NCI-H526 (cell line): ENCODE measurements around the gene HEPHL1.
A peak's percentile ranks its signal among the peaks of the same experiment; 100 is the strongest.

ENCODE experiments used
- DNase-seq, 2 experiments: peaks; one replicate each; lab custom pipeline; 2025; lab: John Stamatoyannopoulos, UW

The HEPHL1 gene

GRCh38 chr11:94129512-94130297 is 108.6 kb downstream of the HEPHL1 start:
- DNase-seq: peak; percentile 54 to 59

GRCh38 chr11:94130298-94131046 is 109.3 kb downstream of the HEPHL1 start:
- DNase-seq: no peak

GRCh38 chr11:94131047-94131717 is 110.0 kb downstream of the HEPHL1 start:
- peak in 1 of 2 experiments; percentile 22 for DNase-seq

- no peak for DNase-seq
Measured at GRCh38 chr11:94131718-94132115, 110.6 kb downstream of the HEPHL1 start.

- DNase-seq: no peak
Measured at GRCh38 chr11:94132152-94132558, 111.0 kb downstream of the HEPHL1 start.

GRCh38 chr11:94132823-94133408 is 111.8 kb downstream of the HEPHL1 start:
- DNase-seq: no peak

GRCh38 chr11:94133752-94134151 is 112.6 kb downstream of the HEPHL1 start:
- no peak for DNase-seq

- no peak for DNase-seq
Measured at GRCh38 chr11:94134651-94135512, 113.7 kb downstream of the HEPHL1 start.

GRCh38 chr11:94139416-94139815 is 118.3 kb downstream of the HEPHL1 start:
- DNase-seq: no peak

GRCh38 chr11:94140154-94140655 is 119.1 kb downstream of the HEPHL1 start:
- DNase-seq: no peak

GRCh38 chr11:94141511-94142307 is 120.6 kb downstream of the HEPHL1 start:
- DNase-seq: no peak

GRCh38 chr11:94142308-94143281 is 121.4 kb downstream of the HEPHL1 start:
- DNase-seq: no peak

GRCh38 chr11:94144216-94144615 is 123.1 kb downstream of the HEPHL1 start:
- DNase-seq: no peak

- DNase-seq: no peak
Measured at GRCh38 chr11:94144664-94145063, 123.5 kb downstream of the HEPHL1 start.

GRCh38 chr11:94145431-94145830 is 124.3 kb downstream of the HEPHL1 start:
- no peak for DNase-seq

- DNase-seq: no peak
Measured at GRCh38 chr11:94145916-94146315, 124.8 kb downstream of the HEPHL1 start.

- no peak for DNase-seq
Measured at GRCh38 chr11:94147433-94147845, 126.3 kb downstream of the HEPHL1 start.

GRCh38 chr11:94148189-94148588 is 127.0 kb downstream of the HEPHL1 start:
- DNase-seq: no peak

GRCh38 chr11:94149431-94150017 is 128.4 kb downstream of the HEPHL1 start:
- no peak for DNase-seq
